GM23338 (cell line): ENCODE measurements around the gene PLEKHH3. TPM values are rescaled to one million over a fixed set of nuclear protein-coding genes. Genes with fewer than 3 reads are reported as not detected.

Source experiments
- CREB1 ChIP-seq: fragments of 250-450 bp; sonication (Bioruptor Pico); IDR thresholded peaks from 2 replicates; pipeline ENCODE4 v1.5.0; 2020; ENCODE audit warnings: low read depth, mild to moderate bottlenecking, moderate library complexity
- ETS1 ChIP-seq: IDR thresholded peaks from 2 replicates; pipeline ENCODE4 v1.6.1; 2016; ENCODE audit warnings: antibody characterized with exemption
- EZH2 ChIP-seq: fragments of 200-600 bp; sonication (generic); IDR thresholded peaks from one replicate; pipeline ENCODE4 v1.8.0; 2017; ENCODE audit warnings: antibody characterized with exemption, mild to moderate bottlenecking, low read depth; ENCODE audit not compliant: unreplicated experiment
- EZH2phosphoT487 ChIP-seq: fragments of 200-600 bp; sonication (generic); IDR thresholded peaks from one replicate; pipeline ENCODE4 v1.8.1; 2018; ENCODE audit warnings: antibody characterized with exemption; ENCODE audit not compliant: unreplicated experiment
- NANOG ChIP-seq: IDR thresholded peaks from 2 replicates; pipeline ENCODE4 v1.6.1; 2016; ENCODE audit warnings: antibody characterized with exemption, borderline replicate concordance
- POLR2AphosphoS5 ChIP-seq: IDR thresholded peaks from 2 replicates; pipeline ENCODE4 v1.6.1; 2016; ENCODE audit warnings: antibody characterized with exemption, low read depth
- STAT1 ChIP-seq: IDR thresholded peaks from one replicate; pipeline ENCODE4 v1.6.1; 2016; ENCODE audit warnings: antibody characterized with exemption; ENCODE audit not compliant: unreplicated experiment
- ZNF114 ChIP-seq: fragments of 250-450 bp; sonication (Bioruptor Pico); IDR thresholded peaks from 2 replicates; pipeline ENCODE4 v1.5.0; 2020; ENCODE audit warnings: mild to moderate bottlenecking, moderate library complexity
- ZNF331 ChIP-seq: fragments of 250-450 bp; sonication (Bioruptor Pico); IDR thresholded peaks from 2 replicates; pipeline ENCODE4 v1.5.0; 2020; ENCODE audit warnings: low read depth, mild to moderate bottlenecking, moderate library complexity
- ZNF462 ChIP-seq: fragments of 250-450 bp; sonication (Bioruptor Pico); IDR thresholded peaks from 2 replicates; pipeline ENCODE4 v1.5.0; 2020; ENCODE audit warnings: mild to moderate bottlenecking, moderate library complexity
- polyA plus RNA-seq: library from polyadenylated mRNA; unstranded; fragments of >200 nt; fragmentation: Nextera tagmentation; extraction: Ambion mirVana; gene quantifications from 2 replicates; pipeline ENCODE4 v1.2.1, GENCODE V29; 2016
- total RNA-seq: library from RNA; depleted of rRNA; stranded (reverse); fragments of >200 nt; shearing (Covaris generic); gene quantifications from 2 replicates; pipeline ENCODE4 v1.2.3, GENCODE V29; 2014
- TF ChIP-seq, protein P1 (sequence below), 2 experiments: fragments of 200-600 bp in 1 of 2; sonication (generic) in 1 of 2; conservative IDR thresholded peaks; 2 replicates each; pipeline versions ENCODE4 v1.5.1 to v1.6.1; 2016 to 2017; ENCODE audit warnings: antibody characterized with exemption in 2 of 2, low read depth in 2 of 2, mild to moderate bottlenecking in 2 of 2, moderate library complexity in 1 of 2

PLEKHH3 gene
- total and polyA plus RNA-seq, 2 experiments from 2014 or later = 10.9 to 24.2 TPM

- TF ChIP-seq ZNF462 (CRISPR knock-in tag) = no peak
- TF ChIP-seq STAT1 = no peak
- TF ChIP-seq ETS1 = no peak
- no peak for TF ChIP-seq CREB1 (CRISPR knock-in tag)
- no peak for TF ChIP-seq ZNF114 (CRISPR knock-in tag)
- no peak for TF ChIP-seq EZH2
- TF ChIP-seq NANOG = no peak
- no peak for TF ChIP-seq POLR2AphosphoS5
- TF ChIP-seq ZNF331 (CRISPR knock-in tag) = no peak
- no peak for TF ChIP-seq EZH2phosphoT487
- TF ChIP-seq, protein P1, sequence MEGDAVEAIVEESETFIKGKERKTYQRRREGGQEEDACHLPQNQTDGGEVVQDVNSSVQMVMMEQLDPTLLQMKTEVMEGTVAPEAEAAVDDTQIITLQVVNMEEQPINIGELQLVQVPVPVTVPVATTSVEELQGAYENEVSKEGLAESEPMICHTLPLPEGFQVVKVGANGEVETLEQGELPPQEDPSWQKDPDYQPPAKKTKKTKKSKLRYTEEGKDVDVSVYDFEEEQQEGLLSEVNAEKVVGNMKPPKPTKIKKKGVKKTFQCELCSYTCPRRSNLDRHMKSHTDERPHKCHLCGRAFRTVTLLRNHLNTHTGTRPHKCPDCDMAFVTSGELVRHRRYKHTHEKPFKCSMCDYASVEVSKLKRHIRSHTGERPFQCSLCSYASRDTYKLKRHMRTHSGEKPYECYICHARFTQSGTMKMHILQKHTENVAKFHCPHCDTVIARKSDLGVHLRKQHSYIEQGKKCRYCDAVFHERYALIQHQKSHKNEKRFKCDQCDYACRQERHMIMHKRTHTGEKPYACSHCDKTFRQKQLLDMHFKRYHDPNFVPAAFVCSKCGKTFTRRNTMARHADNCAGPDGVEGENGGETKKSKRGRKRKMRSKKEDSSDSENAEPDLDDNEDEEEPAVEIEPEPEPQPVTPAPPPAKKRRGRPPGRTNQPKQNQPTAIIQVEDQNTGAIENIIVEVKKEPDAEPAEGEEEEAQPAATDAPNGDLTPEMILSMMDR (conservative IDR thresholded peaks at IDR 0.05; ENCODE audit: low read depth in 2 of 2) = no peak
These were observed 6.7 kb upstream of the PLEKHH3 start (continued) for GRCh38 chr17:42683407-42684034.
